GM19239 (cell line): Measurements from ENCODE around the gene FMO2.
"Not testable (repeated sequence)": the region's sequence is repeated elsewhere in the genome, so short reads cannot be mapped to it uniquely, and the experiment has no call there.

ENCODE experiments used
- DNase-seq: peaks from one replicate; pipeline ENCODE4 v3.0.0; 2011; ENCODE audit warnings: low spot score; ENCODE audit not compliant: insufficient read length
- FAIRE-seq: peaks from 2 replicates; lab custom pipeline; 2011; peaks lifted over from hg19 to GRCh38; lab: Jason Lieb, UNC

Gene FMO2

GRCh38 chr1:171217658-171218443 lies 32.8 kb downstream of the FMO2 start:
- DNase-seq (no peak), FAIRE-seq (no peak)

- no peak for DNase-seq
- no peak for FAIRE-seq
These were observed 33.6 kb downstream of the FMO2 start for GRCh38 chr1:171218661-171219060.

- FAIRE-seq (no peak), DNase-seq (no peak)
These were observed 34.4 kb downstream of the FMO2 start for GRCh38 chr1:171219346-171220080.

GRCh38 chr1:171220081-171220420 lies 35.0 kb downstream of the FMO2 start:
- FAIRE-seq (no peak), DNase-seq (no peak)

DNA sequence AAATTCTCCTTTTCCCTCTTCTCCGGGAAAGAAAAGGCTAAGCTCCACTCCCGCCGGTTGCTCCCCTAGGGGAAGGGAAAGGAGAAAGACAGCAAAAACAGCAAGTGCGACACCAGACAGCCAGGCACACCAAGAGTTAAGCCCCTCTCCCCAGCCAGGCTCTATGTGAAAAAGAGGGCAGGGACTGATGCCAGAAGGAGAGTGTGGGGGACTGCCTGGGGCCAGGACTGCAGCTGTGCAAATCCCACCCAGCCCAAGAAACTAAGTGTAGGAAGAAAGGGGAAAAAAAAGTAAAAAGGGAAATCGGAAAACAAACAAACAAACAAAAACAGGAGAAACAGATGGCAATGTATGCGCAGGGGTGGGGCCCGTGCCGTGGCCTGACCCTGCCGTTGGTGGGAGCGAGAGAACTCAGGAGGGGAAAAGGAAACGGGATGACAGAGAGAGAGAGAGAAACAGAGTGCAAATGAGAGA lies 35.5 kb downstream of the FMO2 start:
- DNase-seq (no peak), FAIRE-seq (no peak)

- FAIRE-seq (no peak), DNase-seq (no peak)
These were observed 36.8 kb downstream of the FMO2 start for GRCh38 chr1:171221665-171222591.

DNA sequence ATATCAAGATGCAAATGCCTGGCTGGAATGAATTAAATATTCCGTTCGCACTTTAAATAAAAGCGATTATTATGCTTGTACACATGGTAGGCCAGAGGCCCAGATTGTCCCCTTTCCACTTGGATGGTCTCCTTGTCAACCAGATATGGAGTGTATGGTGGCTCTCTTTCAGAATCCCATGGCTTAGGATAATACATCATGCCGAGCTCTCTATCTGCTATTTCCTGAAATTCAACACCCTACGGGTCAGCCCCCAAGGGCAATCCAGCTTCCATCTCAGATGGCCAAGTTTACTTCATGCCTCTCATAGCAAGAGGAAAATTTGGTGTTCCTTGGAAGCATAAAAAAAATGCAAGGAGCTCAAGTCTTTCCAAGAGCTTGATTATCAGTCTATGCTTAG lies 37.8 kb downstream of the FMO2 start:
- DNase-seq (no peak), FAIRE-seq (no peak)

- DNase-seq, FAIRE-seq: not testable (repeated sequence)
These were observed 39.2 kb downstream of the FMO2 start for GRCh38 chr1:171224257-171224656.

GRCh38 chr1:171226747-171227370 lies 41.8 kb downstream of the FMO2 start:
- DNase-seq (peak; percentile 29), FAIRE-seq (peak; percentile 85)

GRCh38 chr1:171231326-171231725 lies 46.2 kb downstream of the FMO2 start:
- no peak for DNase-seq
- no peak for FAIRE-seq

DNA sequence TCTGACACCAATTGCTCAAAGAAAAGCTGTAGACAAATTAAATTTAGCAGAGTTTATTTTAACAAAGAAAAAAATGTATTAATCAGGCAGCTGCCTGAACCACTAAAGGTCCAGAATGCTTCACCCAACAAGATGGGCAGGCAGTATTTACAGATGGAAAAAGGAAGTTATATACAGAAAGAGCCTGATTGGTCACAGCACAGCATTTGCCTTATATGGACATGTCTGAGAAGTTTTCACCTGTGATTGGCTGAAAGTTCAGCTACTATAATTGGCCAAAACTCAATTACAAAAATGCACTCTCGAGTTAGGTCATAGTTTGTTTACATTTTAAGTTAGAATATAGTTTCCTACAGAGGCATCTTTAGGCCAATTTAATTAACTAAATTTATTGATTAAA lies 48.1 kb downstream of the FMO2 start:
- DNase-seq, result no peak
- FAIRE-seq, result no peak

DNA sequence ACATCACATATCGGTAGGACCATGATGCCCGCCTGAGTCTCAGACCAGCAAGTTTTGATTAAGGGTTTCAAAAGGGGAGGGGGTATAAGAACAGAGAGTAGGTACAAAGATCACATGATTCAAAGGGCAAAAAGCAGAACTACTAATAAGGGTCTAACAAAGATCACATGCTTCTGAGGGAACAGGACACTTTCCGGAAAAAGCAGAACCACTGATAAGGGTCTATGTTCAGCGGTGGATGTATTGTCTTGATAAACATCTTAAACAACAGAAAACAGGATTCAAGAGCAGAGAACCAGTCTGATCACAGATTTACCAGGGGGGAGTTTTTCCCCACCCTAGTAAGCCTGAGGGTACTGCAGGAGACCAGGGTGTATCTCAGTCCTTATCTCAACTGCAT lies 51.1 kb downstream of the FMO2 start:
- not testable (repeated sequence) for FAIRE-seq, DNase-seq

- DNase-seq, result no peak
- FAIRE-seq, result no peak
These were observed 58.8 kb downstream of the FMO2 start for GRCh38 chr1:171243878-171244277.

DNA sequence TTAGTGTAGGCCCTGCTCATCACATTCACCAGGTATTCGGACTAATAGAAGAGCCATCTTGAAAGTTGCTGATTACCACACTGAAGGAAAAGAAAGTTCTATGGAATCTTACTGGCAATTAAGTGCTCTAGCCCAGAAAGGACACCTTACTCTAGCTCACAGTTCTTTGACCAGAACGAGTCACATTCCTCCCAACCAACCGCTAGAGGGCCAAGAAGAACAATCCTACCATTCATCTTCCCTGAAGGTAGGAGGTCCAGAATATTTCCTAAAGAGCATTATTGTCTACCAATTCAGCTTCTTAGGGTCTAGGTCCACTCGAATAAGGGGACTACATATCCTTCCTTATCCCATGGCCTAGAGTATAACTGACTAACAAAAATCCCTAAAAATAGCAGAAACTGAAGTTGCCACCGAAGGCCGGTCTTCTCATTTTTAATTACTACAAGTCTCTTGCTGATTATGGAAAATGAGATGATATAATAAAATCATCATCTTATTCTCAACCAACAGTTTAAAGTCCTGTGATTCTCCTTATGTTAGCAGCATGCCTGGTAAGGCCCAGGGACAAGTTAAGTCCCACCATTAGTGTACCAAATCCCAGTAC lies 60.5 kb downstream of the FMO2 start:
- FAIRE-seq (peak; percentile 62), DNase-seq (peak; percentile 40)

DNA sequence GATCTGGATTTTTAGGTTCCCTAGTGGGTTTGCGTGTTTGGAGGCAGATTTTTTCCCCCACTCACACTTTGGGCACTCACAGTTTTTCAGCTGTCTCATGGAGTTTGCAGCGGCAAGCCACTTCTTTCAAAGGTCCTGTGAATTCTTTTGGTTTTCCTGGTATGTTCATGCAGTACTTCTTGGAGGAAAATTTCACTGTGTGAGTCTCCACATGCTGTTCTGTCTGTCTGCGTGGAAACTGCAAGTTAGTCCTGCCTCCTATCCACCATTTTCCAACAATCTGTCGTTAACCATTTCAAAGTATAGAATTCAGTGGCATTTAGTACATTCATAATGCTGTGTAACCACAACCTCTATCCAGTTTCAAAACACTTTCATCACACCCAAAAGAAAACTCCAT lies 62.4 kb downstream of the FMO2 start:
- no peak for FAIRE-seq
- DNase-seq, result no peak

GRCh38 chr1:171248302-171248701 lies 63.2 kb downstream of the FMO2 start, which contains the start of gene FMO1:
Gene FMO1, plus strand, starts transcription at chr1:171248494. Its CDS starts 9,594 bp downstream, at chr1:171258088.
- no peak for DNase-seq
- FAIRE-seq, result no peak

DNA sequence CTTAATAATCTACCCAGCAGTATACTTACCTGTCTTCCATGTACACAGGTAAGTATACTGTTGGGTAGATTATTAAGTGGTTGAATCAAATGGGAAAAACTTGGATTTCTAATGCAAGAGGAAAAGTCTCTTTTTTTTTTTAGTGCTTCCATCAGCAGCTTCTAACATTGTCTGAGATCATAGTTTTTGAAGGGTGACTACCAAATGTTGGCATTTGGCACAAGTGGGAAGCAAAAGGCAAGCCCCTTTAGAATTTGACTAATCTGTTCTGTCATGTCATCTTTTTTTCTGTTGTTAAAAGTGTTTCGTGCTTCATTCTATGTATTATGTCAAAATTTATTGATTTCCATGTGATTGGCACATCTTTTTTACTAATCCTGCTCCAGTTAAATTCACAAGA lies 63.7 kb downstream of the FMO2 start:
- DNase-seq (no peak), FAIRE-seq (no peak)

DNA sequence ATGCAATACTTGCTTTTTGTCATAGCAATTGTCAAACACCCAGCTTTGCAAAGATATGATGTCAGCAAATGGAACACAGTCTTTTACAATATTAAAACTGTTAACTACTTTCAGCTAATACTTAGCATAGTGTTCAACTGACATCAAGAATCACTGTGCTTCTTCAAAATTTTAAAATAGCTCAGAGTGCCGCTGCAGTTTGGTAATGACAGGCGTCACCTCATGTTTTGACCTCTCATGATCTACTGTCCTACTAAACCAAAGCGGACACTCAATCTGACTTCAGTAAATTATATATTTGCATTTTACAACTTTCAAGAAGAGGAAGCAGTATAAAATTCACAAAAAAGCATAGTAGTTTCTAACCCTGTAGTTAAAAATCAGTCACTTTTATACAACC lies 65.2 kb downstream of the FMO2 start:
- DNase-seq, result no peak
- no peak for FAIRE-seq
